HG03060 (cell line): ENCODE data around the gene CADM2.
"Not testable (repeated sequence)": the region's sequence is repeated elsewhere in the genome, so short reads cannot be mapped to it uniquely, and the experiment has no call there.

Experiments
- ATAC-seq: cut with Tn5 transposase; IDR thresholded peaks from one replicate; pipeline ENCODE4 v1.9.1; 2021; ENCODE audit warnings: low read depth, moderate number of reproducible peaks; ENCODE audit not compliant: unreplicated experiment

The CADM2 gene

GRCh38 chr3:85074003-85074402 lies 115.2 kb downstream of the CADM2 start:
- ATAC-seq = no peak

- ATAC-seq = no peak
Observed at GRCh38 chr3:85075663-85076062, 116.9 kb downstream of the CADM2 start.

GRCh38 chr3:85077018-85077417 lies 118.2 kb downstream of the CADM2 start:
- no peak for ATAC-seq

- ATAC-seq = no peak
Observed at GRCh38 chr3:85081191-85081906, 122.6 kb downstream of the CADM2 start.

GRCh38 chr3:85090495-85090894 lies 131.7 kb downstream of the CADM2 start:
- no peak for ATAC-seq

- ATAC-seq = no peak
Observed at GRCh38 chr3:85100316-85100715, 141.5 kb downstream of the CADM2 start.

GRCh38 chr3:85102781-85103180 lies 144.0 kb downstream of the CADM2 start:
- ATAC-seq = no peak

- ATAC-seq = no peak
Observed at GRCh38 chr3:85110393-85110792, 151.6 kb downstream of the CADM2 start.

GRCh38 chr3:85120879-85121278 lies 162.1 kb downstream of the CADM2 start:
- no peak for ATAC-seq

GRCh38 chr3:85132864-85133263 lies 174.1 kb downstream of the CADM2 start:
- not testable (repeated sequence) for ATAC-seq

- ATAC-seq = not testable (repeated sequence)
Observed at GRCh38 chr3:85133691-85134420, 175.1 kb downstream of the CADM2 start.

GRCh38 chr3:85142626-85143025 lies 183.8 kb downstream of the CADM2 start:
- no peak for ATAC-seq

- ATAC-seq = no peak
Observed at GRCh38 chr3:85148036-85148435, 189.2 kb downstream of the CADM2 start.

GRCh38 chr3:85151555-85151954 lies 192.8 kb downstream of the CADM2 start:
- no peak for ATAC-seq

GRCh38 chr3:85153279-85153678 lies 194.5 kb downstream of the CADM2 start:
- ATAC-seq = not testable (repeated sequence)

GRCh38 chr3:85159376-85159775 lies 200.6 kb downstream of the CADM2 start:
- ATAC-seq = no peak

- no peak for ATAC-seq
Observed at GRCh38 chr3:85161544-85161943, 202.8 kb downstream of the CADM2 start.

GRCh38 chr3:85162905-85163304 lies 204.1 kb downstream of the CADM2 start:
- ATAC-seq = no peak

GRCh38 chr3:85164436-85164835 lies 205.6 kb downstream of the CADM2 start:
- ATAC-seq = no peak

GRCh38 chr3:85167576-85167975 lies 208.8 kb downstream of the CADM2 start:
- ATAC-seq = no peak

GRCh38 chr3:85170646-85171045 lies 211.9 kb downstream of the CADM2 start:
- ATAC-seq = no peak

GRCh38 chr3:85171976-85172375 lies 213.2 kb downstream of the CADM2 start:
- ATAC-seq = no peak
